SK-N-SH treated with all-trans-retinoic acid at 6 μM for 48 hours (cell line): Measurements from ENCODE around the gene DNAAF6.

Experiments
- ATAC-seq: fragments of 200-7000 bp; cut with Tn5 transposase; 3 replicates; pipeline ENCODE4 v1.9.1; 2020; ENCODE audit warnings: mild to moderate bottlenecking, moderate library complexity
- ARNTL ChIP-seq: fragments of 450-650 bp; formaldehyde crosslinking; IDR thresholded peaks from 2 replicates; pipeline ENCODE4 v1.5.0; 2020; ENCODE audit warnings: low read depth, mild to moderate bottlenecking, moderate library complexity, borderline replicate concordance
- BACH2 ChIP-seq: fragments of 250-450 bp; sonication (Bioruptor Pico); IDR thresholded peaks from 2 replicates; pipeline ENCODE4 v1.9.0; 2021; ENCODE audit warnings: mild to moderate bottlenecking, borderline replicate concordance
- CREB5 ChIP-seq: fragments of 250-450 bp; sonication (Bioruptor Pico); IDR thresholded peaks from 2 replicates; pipeline ENCODE4 v1.5.1; 2020; ENCODE audit warnings: low read depth, mild to moderate bottlenecking, moderate library complexity
- CSDC2 ChIP-seq: fragments of 250-450 bp; sonication (Bioruptor Pico); IDR thresholded peaks from 2 replicates; pipeline ENCODE4 v1.5.0; 2020; ENCODE audit warnings: mild to moderate bottlenecking, moderate library complexity
- CSRNP3 ChIP-seq: fragments of 250-450 bp; sonication (Bioruptor Pico); IDR thresholded peaks from 2 replicates; pipeline ENCODE4 v1.5.1; 2021; ENCODE audit warnings: mild to moderate bottlenecking, moderate library complexity
- ESRRG ChIP-seq: fragments of 250-450 bp; sonication (Bioruptor Pico); IDR thresholded peaks from 2 replicates; pipeline ENCODE4 v1.6.1; 2021; ENCODE audit warnings: mild to moderate bottlenecking
- GLIS3 ChIP-seq: fragments of 250-450 bp; sonication (Bioruptor Pico); IDR thresholded peaks from 2 replicates; pipeline ENCODE4 v1.5.0; 2020; ENCODE audit warnings: mild to moderate bottlenecking, moderate library complexity
- ISL1 ChIP-seq: fragments of 250-450 bp; sonication (Bioruptor Pico); IDR thresholded peaks from 2 replicates; pipeline ENCODE4 v2.1.2; 2022; ENCODE audit warnings: mild to moderate bottlenecking, moderate library complexity
- OSR1 ChIP-seq: fragments of 250-450 bp; sonication (Bioruptor Pico); IDR thresholded peaks from 2 replicates; pipeline ENCODE4 v1.8.0; 2022; ENCODE audit warnings: moderate library complexity, mild to moderate bottlenecking, inconsistent platforms
- PATZ1 ChIP-seq: fragments of 250-450 bp; sonication (Bioruptor Pico); IDR thresholded peaks from 2 replicates; pipeline ENCODE4 v1.8.0; 2020; ENCODE audit warnings: mild to moderate bottlenecking, moderate library complexity, borderline replicate concordance
- POU6F1 ChIP-seq: fragments of 250-450 bp; sonication (Bioruptor Pico); IDR thresholded peaks from 2 replicates; pipeline ENCODE4 v1.8.0; 2021; ENCODE audit warnings: low read depth, mild to moderate bottlenecking, moderate library complexity, borderline replicate concordance
- PPARA ChIP-seq: fragments of 250-450 bp; sonication (Bioruptor Pico); IDR thresholded peaks from 2 replicates; pipeline ENCODE4 v1.5.0; 2020; ENCODE audit warnings: mild to moderate bottlenecking, borderline replicate concordance
- RARB ChIP-seq: fragments of 250-450 bp; sonication (Bioruptor Pico); IDR thresholded peaks from 2 replicates; pipeline ENCODE4 v1.8.0; 2021; ENCODE audit warnings: mild to moderate bottlenecking, moderate library complexity
- SNAI2 ChIP-seq: fragments of 250-450 bp; sonication (Bioruptor Pico); IDR thresholded peaks from 2 replicates; pipeline ENCODE4 v1.5.0; 2020; ENCODE audit warnings: mild to moderate bottlenecking, moderate library complexity
- TCF4 ChIP-seq: fragments of 250-450 bp; sonication (Bioruptor Pico); IDR thresholded peaks from 2 replicates; pipeline ENCODE4 v1.8.0; 2021; ENCODE audit warnings: mild to moderate bottlenecking, moderate library complexity, borderline replicate concordance
- TSHZ2 ChIP-seq: fragments of 250-450 bp; sonication (Bioruptor Pico); IDR thresholded peaks from 2 replicates; pipeline ENCODE4 v1.5.0; 2020; ENCODE audit warnings: mild to moderate bottlenecking, moderate library complexity
- ZC3H10 ChIP-seq: fragments of 250-450 bp; sonication (Bioruptor Pico); IDR thresholded peaks from 2 replicates; pipeline ENCODE4 v1.5.1; 2021; ENCODE audit warnings: mild to moderate bottlenecking, moderate library complexity
- ZFP3 ChIP-seq: fragments of 250-450 bp; sonication (Bioruptor Pico); IDR thresholded peaks from 2 replicates; pipeline ENCODE4 v1.5.0; 2020; ENCODE audit warnings: mild to moderate bottlenecking, moderate library complexity
- ZFP30 ChIP-seq: fragments of 450-650 bp; formaldehyde crosslinking; IDR thresholded peaks from 2 replicates; pipeline ENCODE4 v1.5.0; 2022; ENCODE audit warnings: mild to moderate bottlenecking, moderate library complexity
- ZNF565 ChIP-seq: fragments of 450-650 bp; formaldehyde crosslinking; conservative IDR thresholded peaks from 2 replicates; pipeline ENCODE4 v1.5.0; 2020; ENCODE audit warnings: low read depth, mild to moderate bottlenecking, moderate library complexity
- ZNF70 ChIP-seq: fragments of 450-650 bp; formaldehyde crosslinking; IDR thresholded peaks from 2 replicates; pipeline ENCODE4 v1.5.0; 2020; ENCODE audit warnings: mild to moderate bottlenecking, moderate library complexity
- ZNF8 ChIP-seq: fragments of 450-650 bp; formaldehyde crosslinking; IDR thresholded peaks from 2 replicates; pipeline ENCODE4 v1.5.0; 2020; ENCODE audit warnings: mild to moderate bottlenecking, moderate library complexity

Gene DNAAF6

GRCh38 chrX:107226757-107227156 lies 20.3 kb downstream of the DNAAF6 start:
- no peak for TF ChIP-seq ZFP30
- 0 out of 2 replicates have a peak, but pooled peaks have one; percentile 21 for TF ChIP-seq CREB5
- peak; percentile 53 for TF ChIP-seq ISL1 (CRISPR knock-in tag)
- ATAC-seq, result peak; percentile 70

- TF ChIP-seq ISL1 (CRISPR knock-in tag) (no peak), ZNF565 (CRISPR knock-in tag) (no peak), GLIS3 (no peak), ARNTL (no peak), TCF4 (no peak), ESRRG (no peak), PPARA (CRISPR knock-in tag) (no peak), ZC3H10 (CRISPR knock-in tag) (no peak), ZFP3 (CRISPR knock-in tag) (no peak), OSR1 (CRISPR knock-in tag) (no peak), CSRNP3 (CRISPR knock-in tag) (no peak), RARB (CRISPR knock-in tag) (no peak), CREB5 (no peak), ZFP30 (no peak), CSDC2 (CRISPR knock-in tag) (no peak), SNAI2 (CRISPR knock-in tag) (no peak), POU6F1 (CRISPR knock-in tag) (no peak)
- no peak for ATAC-seq
These were observed 21.5 kb downstream of the DNAAF6 start for GRCh38 chrX:107227780-107228485.

- no peak for TF ChIP-seq SNAI2 (CRISPR knock-in tag)
- no peak for TF ChIP-seq ZFP30
- TF ChIP-seq PPARA (CRISPR knock-in tag), result no peak
- TF ChIP-seq RARB (CRISPR knock-in tag), result no peak
- no peak for TF ChIP-seq OSR1 (CRISPR knock-in tag)
- no peak for TF ChIP-seq ZNF70
- no peak for TF ChIP-seq PATZ1
- TF ChIP-seq ZNF565 (CRISPR knock-in tag), result no peak
- TF ChIP-seq ISL1 (CRISPR knock-in tag), result no peak
- no peak for TF ChIP-seq GLIS3
- no peak for TF ChIP-seq ARNTL
- no peak for TF ChIP-seq ZC3H10 (CRISPR knock-in tag)
- no peak for TF ChIP-seq ZNF8 (CRISPR knock-in tag)
- TF ChIP-seq BACH2, result no peak
- ATAC-seq, result no peak
These were observed 22.0 kb downstream of the DNAAF6 start for GRCh38 chrX:107228486-107228819.

GRCh38 chrX:107272431-107272921 lies 66.1 kb downstream of the DNAAF6 start:
- ATAC-seq, result peak; percentile 72
- TF ChIP-seq ZFP30 (no peak), PPARA (CRISPR knock-in tag) (no peak), POU6F1 (CRISPR knock-in tag) (no peak), TSHZ2 (CRISPR knock-in tag) (no peak)
